Parathyroid adenoma (tissue), 2 donors: ENCODE results near the gene MAP7D2.

ENCODE experiments used
- H2AFZ ChIP-seq: fragments of 300-600 bp; sonication (generic); one replicate; pipeline ENCODE4 v1.7.0; 2017; ENCODE audit warnings: antibody characterized with exemption, mild to moderate bottlenecking
- H3K27ac ChIP-seq: fragments of 300-600 bp; sonication (generic); one replicate; pipeline ENCODE4 v1.7.0; 2017
- H3K27me3 ChIP-seq: fragments of 300-600 bp; sonication (generic); one replicate; pipeline ENCODE4 v1.7.0; 2017; ENCODE audit warnings: low read length; ENCODE audit not compliant: control insufficient read depth, insufficient read depth
- H3K36me3 ChIP-seq: fragments of 300-600 bp; sonication (generic); one replicate; pipeline ENCODE4 v1.7.0; 2017; ENCODE audit warnings: low read length; ENCODE audit not compliant: control insufficient read depth, insufficient read depth
- H3K4me1 ChIP-seq: fragments of 300-600 bp; sonication (generic); one replicate; pipeline ENCODE4 v1.7.0; 2017; ENCODE audit warnings: control low read depth
- H3K4me2 ChIP-seq: fragments of 300-600 bp; sonication (generic); one replicate; pipeline ENCODE4 v1.7.0; 2017; ENCODE audit warnings: low read length
- H3K4me3 ChIP-seq: fragments of 300-600 bp; sonication (generic); one replicate; pipeline ENCODE4 v1.7.0; 2017; ENCODE audit warnings: low read depth, low read length
- H3K79me2 ChIP-seq: fragments of 300-600 bp; sonication (generic); one replicate; pipeline ENCODE4 v1.7.0; 2017; ENCODE audit warnings: control low read depth
- H3K9ac ChIP-seq: fragments of 300-600 bp; sonication (generic); one replicate; pipeline ENCODE4 v1.7.0; 2017; ENCODE audit warnings: mild to moderate bottlenecking
- H3K9me3 ChIP-seq: fragments of 300-600 bp; sonication (generic); one replicate; pipeline ENCODE4 v1.7.0; 2017; ENCODE audit warnings: low read length; ENCODE audit not compliant: control insufficient read depth
- TF ChIP-seq, protein P1 (sequence below): fragments of 300-600 bp; sonication (generic); IDR thresholded peaks from one replicate; pipeline ENCODE4 v1.7.0; 2017; ENCODE audit warnings: antibody characterized with exemption, mild to moderate bottlenecking
- donor health status: primary hyperparathyroidism.

The MAP7D2 gene

DNA sequence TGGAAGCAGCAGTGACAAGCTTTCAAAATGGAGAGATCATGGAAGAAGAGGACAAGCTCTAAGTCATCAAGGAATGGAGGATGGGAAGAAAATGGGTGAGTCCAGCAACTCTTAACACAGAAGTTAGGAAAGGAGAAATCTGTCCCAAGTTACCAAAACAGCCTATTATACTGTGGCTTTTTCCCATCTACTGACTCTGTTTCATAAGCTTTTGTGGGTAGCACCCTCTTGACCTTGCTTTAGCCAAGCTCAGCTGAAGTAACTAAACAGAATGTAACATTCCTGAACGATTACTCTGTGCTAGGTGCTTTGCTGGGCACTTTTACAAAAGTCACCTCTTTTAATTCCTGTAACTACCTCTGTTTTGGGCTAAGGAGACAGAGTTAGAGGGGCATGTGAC lies 54.9 kb downstream of the MAP7D2 start:
- no peaks in the 10 kb centered on the region for H3K79me2 ChIP-seq
- H3K9ac ChIP-seq, result no peak overlapping the region
- H3K4me1 ChIP-seq, result peaks cover 4% of the 10 kb centered on the region
- no peak overlapping the region for H3K4me2 ChIP-seq
- H3K27ac ChIP-seq, result no peak overlapping the region
- no peaks in the 10 kb centered on the region for H3K27me3 ChIP-seq
- H2AFZ ChIP-seq, result no peak overlapping the region
- no peak overlapping the region for H3K4me3 ChIP-seq
- H3K9me3 ChIP-seq, result no peaks in the 10 kb centered on the region
- TF ChIP-seq, protein P1, sequence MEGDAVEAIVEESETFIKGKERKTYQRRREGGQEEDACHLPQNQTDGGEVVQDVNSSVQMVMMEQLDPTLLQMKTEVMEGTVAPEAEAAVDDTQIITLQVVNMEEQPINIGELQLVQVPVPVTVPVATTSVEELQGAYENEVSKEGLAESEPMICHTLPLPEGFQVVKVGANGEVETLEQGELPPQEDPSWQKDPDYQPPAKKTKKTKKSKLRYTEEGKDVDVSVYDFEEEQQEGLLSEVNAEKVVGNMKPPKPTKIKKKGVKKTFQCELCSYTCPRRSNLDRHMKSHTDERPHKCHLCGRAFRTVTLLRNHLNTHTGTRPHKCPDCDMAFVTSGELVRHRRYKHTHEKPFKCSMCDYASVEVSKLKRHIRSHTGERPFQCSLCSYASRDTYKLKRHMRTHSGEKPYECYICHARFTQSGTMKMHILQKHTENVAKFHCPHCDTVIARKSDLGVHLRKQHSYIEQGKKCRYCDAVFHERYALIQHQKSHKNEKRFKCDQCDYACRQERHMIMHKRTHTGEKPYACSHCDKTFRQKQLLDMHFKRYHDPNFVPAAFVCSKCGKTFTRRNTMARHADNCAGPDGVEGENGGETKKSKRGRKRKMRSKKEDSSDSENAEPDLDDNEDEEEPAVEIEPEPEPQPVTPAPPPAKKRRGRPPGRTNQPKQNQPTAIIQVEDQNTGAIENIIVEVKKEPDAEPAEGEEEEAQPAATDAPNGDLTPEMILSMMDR, result no peak
- no peaks in the 10 kb centered on the region for H3K36me3 ChIP-seq

DNA sequence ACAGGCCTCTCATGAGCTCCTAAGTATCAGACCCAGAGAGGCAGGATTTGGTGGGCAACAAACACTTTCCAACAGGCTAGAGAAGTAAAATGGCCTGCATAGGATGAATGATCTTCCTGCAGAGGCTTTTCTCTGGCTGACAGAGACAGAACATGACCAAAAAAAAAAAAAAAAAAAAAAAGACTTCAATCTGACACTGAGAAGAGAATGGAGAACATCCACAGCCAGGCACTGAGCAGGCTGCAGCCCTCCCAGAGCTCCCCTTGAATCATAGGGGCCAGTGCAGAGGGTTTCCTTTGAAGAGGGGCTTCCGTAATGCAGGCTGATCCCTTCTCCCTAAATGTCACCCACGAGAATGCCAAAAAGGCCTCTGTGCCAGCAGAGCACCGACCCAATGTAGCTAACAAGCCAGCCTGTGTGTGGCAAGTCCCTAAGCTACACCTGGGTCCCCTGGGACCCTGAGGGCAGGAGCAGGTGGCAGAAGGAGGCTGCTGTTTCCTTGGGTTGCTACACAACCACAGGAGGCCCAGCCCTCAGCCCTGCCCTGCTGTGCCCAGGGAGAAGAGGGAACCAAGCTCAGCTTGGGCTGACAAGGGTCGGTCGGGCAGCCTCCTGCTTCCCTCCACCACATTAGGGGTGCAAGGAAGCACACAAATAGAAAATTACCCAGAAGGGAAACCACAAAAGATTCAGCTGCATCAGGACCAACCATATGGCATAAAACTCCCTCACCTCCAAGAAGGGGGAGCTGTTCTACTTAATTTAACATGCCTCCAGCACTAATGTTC lies 55.6 kb downstream of the MAP7D2 start:
- TF ChIP-seq, protein P1, result no peak
- no peaks in the 10 kb centered on the region for H3K79me2 ChIP-seq
- no peaks in the 10 kb centered on the region for H3K9me3 ChIP-seq
- no peak overlapping the region for H3K27ac ChIP-seq
- H3K9ac ChIP-seq, result no peak overlapping the region
- no peaks in the 10 kb centered on the region for H3K27me3 ChIP-seq
- no peak overlapping the region for H2AFZ ChIP-seq
- H3K4me1 ChIP-seq, result no peaks in the 10 kb centered on the region
- no peak overlapping the region for H3K4me3 ChIP-seq
- no peak overlapping the region for H3K4me2 ChIP-seq
- H3K36me3 ChIP-seq, result no peaks in the 10 kb centered on the region

DNA sequence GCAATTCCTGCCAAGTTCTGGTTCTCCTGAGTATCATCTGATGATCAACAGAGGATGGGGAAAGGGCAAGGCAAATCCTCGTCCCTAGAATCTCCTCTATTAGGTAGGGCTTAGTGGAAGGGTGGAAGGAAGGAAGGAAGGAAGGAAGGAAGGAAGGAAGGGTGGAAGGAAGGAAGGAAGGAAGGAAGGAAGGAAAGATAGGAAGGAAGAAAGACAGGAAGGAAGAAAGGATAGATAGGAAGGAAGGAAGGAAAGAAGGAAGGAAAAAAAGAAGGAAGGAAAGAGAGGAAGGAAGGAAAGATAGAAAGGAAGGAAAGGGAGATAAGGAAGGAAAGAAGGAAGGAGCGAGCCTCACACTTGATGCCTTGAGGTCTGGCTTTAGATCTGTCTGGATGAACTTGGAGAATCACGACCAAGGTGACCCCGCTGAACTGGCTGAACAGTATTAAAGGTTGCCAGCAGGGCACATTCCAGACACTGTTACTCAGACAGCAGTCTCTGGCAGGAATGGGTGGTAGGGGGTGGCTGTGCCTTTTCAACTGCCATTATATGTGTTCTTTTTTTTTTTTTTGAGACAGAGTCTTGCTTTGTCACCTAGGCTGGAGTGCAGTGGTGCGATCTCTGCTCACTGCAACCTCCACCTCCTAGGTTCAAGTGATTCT lies 57.1 kb downstream of the MAP7D2 start:
- Histone ChIP-seq H3K9ac (no peak overlapping the region), H3K27me3 (no peaks in the 10 kb centered on the region), H3K4me1 (no peaks in the 10 kb centered on the region), H3K36me3 (no peaks in the 10 kb centered on the region), H3K4me3 (no peak overlapping the region), H3K4me2 (no peak overlapping the region), H2AFZ (no peak overlapping the region), H3K27ac (no peak overlapping the region), H3K9me3 (no peaks in the 10 kb centered on the region), H3K79me2 (no peaks in the 10 kb centered on the region)
- TF ChIP-seq, protein P1, result no peak

DNA sequence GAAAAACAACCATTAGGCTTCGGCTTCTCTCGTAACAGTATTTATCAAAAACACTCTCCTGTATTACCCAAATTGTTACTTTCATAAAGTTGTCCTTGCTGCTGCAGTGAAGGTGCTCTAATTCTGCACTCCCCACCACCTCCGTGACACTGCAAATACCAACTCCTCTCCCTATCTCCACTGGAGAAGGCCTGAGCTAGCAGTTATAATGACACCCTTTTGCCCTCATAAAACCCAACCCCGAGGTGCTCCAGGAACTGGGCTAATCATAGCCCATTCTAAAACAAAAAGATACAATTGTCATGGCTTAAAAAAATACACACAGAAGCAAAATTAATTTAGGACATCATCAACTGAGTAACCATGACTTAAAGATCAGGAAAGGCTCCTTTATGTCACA lies 59.2 kb downstream of the MAP7D2 start:
- Histone ChIP-seq H3K4me2 (no peak overlapping the region), H2AFZ (no peak overlapping the region), H3K79me2 (no peaks in the 10 kb centered on the region), H3K4me3 (no peak overlapping the region), H3K36me3 (no peaks in the 10 kb centered on the region), H3K9me3 (no peaks in the 10 kb centered on the region), H3K27me3 (no peaks in the 10 kb centered on the region), H3K9ac (no peak overlapping the region), H3K27ac (no peak overlapping the region), H3K4me1 (no peaks in the 10 kb centered on the region)
- TF ChIP-seq, protein P1, result no peak
